Activated CD8-positive, alpha-beta memory T cell treated with anti-CD3 and anti-CD28 coated beads, Interleukin-2, amount 50 U/mL, for 1 hour (primary cell): Measurements from ENCODE around the gene RPLP2.

Source experiments
- DNase-seq: peaks from one replicate; pipeline ENCODE4 v3.0.0-alpha.2; 2020; ENCODE audit errors: extremely low read depth

RPLP2 gene

DNA sequence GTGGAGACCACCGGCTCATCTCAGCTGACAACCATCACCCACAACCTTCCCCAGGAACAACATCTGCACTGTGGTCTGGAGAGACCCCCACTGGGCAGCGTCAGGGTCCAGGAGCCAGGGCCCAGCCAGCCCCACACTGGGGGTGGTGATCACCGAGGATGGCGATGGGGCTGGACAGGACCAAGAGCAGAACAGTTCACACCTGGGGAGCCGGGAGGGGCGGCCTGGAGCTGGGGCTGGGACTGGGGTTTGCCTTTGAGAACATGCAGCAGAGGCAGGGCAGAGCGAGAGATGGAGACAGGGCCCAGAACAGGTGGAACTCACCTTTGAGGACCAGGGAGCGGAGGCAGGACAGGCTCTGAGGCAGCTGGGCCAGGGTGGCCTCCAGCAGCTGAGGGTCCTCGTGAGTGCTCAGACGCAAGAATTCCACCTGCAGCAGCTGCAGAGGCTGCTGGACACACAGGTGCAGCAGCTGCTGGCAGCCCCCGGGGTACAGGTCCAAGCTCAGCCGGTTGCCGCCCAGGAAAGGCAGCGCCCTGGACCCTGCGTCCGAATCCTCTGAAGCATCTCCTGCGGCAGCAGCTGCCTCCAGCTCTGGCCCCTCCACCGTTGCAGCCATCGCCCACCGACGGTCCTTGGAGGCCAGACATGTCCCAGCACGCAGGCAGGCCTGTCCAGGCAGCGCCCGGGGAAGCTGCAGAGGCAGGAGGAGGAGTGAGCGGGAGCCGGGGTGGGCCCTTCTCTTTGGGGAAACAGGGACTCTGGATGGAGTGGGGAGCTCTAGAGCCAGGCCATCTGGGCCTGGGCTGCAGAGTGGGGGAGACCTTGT, 5.8 kb upstream of the RPLP2 start:
- DNase-seq, result no peak

DNA sequence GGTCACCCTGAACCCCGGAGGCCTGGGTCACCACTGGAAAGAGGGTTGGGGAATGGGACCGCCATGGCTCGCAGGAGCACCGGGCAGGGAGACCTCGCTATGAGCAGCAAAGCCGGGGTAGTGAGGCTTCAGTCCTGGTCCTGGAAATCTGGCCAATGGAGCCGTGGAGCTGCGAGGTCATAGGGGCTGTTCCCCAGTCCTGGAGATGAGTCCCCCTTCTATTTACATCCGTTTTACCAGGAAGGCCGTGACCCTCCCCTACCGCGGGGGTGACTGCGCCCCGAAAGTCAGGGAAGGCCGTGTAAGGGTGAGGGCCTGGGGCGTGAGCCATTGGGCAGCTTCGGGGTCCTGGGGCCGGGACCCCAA, 5.2 kb upstream of the RPLP2 start:
- no peak for DNase-seq

DNA sequence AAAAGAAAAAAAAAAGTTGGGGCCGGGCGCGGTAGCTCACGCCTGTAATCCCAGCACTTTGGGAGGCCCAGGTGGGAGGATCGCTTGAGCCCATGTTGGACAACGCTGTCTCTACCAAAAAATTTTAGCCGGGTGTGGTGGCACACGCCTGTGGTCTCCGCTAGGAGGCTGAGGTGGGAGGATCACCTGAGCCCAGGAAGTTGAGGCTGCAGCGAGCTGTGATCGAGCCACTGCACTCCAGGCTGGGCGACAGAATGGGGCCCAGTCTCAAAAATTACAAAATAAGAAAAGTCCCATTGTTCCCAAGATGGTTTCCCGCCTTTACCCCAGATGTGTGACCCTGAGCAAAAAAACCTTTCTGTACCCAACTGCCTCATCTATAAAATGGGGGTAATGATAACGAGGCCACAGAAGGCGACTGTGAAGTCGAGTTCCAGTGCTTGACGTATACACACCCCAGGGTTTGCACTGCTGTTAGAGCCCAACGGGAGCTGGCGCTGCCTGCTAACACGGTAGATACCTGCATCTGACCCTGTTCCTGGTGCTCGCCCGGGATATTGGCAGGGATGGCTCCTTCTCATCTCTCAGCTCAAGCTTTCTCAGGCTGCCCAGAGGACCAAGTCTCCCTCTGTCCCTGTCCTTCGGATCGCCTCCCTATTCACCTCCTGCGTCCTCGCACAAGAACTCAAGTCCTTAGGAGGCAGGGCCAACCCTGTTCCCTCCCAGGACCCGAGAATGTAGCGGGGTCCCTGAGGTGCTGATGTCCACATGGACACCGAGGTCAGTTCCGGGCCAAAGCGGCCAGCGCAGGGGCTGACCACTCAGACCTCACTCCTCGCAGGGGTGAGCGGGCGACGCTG, 1.1 kb upstream of the RPLP2 start:
- DNase-seq, result no peak

DNA sequence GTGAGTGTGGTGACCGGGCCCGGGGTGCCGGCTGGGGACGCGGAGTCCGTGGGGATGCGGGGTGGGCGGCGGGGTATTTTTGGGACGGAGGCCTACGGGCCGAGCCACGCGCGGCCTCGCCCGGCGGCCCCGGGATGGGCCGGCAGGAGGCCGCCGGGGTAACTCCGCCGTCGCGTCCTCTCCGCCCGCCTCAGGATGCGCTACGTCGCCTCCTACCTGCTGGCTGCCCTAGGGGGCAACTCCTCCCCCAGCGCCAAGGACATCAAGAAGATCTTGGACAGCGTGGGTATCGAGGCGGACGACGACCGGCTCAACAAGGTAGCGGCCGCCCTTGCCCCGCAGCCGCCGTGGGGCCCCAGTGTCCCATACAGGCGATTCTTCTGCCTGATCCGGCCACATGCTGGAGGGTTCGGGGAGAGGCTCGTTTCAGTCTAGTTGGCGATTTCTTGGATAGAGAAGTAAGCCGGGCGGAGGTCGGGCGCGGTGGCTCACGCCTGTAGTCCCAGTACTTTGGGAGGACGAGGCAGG, 337 bp downstream of the RPLP2 start:
- DNase-seq, result no peak

DNA sequence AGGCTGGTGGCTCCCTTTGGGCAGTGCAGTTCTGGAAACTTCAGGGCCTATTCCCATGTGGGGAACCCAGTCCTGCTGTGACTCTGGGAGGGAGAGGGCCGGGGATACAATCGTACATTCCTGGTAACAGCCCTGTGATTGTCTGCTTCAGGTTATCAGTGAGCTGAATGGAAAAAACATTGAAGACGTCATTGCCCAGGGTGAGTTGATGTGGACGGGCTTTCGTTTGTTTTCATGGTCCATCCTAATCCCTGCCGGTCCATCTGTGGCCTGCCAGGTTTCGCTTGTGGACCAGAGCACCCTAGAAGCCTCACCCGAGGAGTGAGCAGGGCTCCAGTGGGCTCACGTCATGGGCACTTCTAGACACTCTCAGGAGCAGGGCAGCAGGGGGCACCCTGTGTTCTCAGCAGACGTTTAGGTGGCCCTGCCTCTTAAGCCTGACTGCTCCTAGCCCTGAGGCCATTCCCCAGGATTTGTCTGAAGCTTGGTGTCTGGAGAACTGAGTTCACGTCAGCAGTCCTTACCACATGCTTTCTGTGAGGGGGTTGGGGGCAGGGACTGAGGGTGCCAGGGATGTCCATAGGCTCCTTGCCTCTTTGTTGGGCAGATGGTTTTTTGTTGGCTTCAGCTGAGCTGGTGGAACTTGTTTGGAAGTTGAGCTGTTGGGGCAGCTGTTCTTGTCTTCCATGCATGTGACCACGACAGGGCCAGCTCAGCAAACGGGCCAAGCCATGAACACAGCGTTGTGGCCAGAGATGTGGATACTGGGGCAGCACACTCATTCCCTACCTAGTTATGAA, 1.9 kb downstream of the RPLP2 start:
- DNase-seq, result no peak

DNA sequence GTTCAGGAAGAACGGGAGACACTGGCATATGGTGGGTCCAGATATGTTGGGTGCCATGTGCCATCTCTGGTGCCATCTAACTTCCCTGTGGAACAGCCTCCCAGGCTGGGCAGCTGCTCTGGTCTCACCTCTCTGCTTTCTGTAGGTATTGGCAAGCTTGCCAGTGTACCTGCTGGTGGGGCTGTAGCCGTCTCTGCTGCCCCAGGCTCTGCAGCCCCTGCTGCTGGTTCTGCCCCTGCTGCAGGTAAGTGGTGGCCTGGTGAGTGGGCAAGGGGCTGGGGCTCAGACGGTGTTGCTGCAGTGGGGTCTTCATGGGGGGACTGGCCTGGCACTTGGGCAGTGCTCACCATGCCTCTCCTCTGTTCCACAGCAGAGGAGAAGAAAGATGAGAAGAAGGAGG, 2.6 kb downstream of the RPLP2 start:
- no peak for DNase-seq

DNA sequence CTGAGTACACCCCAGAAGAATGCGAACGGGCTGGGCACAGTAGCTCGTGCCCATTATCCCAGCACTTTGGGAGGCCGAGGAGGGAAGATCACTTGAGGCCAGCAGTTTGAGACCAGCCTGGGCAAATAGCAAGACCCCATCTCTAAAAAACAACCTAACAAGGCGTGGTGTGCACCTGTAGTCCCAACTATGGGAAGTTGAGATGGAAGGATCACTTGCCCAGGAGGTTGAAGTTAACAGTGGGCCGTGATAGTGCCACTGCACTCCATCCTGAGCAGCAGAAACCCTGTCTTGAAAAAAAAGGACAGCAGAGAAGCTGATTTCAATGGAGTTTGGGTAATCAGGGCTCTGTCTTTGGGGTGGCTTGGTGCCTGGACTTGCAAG, 3.3 kb downstream of the RPLP2 start:
- DNase-seq, result no peak

DNA sequence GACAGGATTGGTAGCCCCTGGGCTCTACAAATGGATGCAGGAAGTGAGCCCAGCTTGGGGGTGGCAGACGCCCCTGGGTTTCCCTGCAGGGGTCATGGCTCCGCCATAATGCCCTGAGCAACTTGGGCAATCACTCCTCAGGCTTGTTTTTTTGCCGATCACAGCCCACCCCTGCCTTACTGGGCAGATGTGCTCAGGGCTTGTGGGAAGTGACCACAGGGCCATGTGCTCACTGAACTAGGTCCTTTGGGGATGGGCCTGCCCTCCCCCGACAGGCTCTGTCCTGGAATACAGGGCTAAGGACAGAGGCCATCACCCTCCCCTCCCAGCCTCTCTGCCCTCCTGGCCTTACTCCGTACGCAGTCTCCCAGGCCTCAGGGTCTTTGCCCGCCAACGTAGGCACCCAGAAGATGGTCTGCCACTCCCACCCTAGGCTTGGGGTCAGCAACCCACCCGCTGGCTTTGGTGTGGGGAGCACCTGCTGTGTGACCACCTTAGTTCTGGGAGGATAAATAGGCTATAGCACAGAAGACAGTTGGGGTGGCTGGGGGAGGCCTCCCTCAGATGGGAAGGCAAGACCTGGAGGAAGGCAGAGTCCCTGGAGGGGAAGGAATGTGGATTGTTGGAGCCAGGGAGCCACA, 3.8 kb downstream of the RPLP2 start:
- no peak for DNase-seq

DNA sequence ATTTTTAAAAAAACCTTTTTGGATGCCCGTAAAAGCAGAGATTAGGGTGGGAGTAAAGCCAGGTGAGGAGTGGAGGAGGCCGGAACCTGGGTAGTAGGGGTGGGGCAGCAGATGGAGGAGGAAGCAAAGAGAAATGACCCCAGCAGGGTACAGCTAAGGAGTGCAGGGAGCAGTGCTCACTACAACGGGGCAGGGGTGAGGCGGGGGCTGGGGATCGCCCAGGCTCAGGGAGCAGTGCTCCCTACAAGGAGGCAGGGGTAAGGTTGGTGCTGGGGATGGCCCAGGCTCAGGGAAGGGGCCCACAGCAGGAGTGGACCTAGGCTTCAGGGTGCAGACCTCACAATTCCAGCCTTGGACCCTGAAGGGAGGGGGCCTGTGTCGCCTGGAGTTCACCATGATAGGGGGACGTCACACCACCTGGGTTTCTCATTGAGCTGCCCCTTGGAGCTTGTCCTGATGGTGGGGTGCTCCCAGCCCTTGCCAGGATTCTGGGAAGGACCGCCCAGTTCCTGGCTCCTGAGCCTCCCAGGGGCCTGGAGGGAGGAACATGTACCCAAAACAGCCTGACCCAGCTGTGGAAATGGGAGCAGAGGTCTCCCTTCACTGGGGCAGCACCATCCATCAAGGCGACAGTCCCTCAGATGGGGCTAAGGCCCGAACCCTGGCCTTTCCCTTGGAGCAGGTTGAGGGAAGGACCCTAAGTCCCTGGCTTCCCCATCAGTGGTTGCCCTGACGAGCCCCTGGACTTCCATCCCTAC, 6.1 kb downstream of the RPLP2 start:
- DNase-seq, result no peak

DNA sequence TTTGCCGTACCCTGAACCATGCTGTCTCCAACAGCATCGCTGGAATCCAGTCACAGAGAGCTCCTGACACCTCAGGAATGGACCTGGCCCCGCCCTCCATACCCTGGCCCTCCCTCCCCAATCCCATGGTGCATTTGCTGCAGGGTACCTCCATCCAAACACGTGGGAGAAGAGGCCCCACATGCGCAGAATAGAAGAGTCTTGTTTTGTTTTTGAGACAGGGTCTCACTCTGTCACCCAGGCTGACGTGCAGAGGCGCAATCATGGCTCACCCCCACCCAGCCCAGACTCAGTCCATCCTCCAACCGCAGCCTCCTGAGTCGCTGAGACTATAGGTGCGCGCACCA, 6.6 kb downstream of the RPLP2 start:
- no peak for DNase-seq

DNA sequence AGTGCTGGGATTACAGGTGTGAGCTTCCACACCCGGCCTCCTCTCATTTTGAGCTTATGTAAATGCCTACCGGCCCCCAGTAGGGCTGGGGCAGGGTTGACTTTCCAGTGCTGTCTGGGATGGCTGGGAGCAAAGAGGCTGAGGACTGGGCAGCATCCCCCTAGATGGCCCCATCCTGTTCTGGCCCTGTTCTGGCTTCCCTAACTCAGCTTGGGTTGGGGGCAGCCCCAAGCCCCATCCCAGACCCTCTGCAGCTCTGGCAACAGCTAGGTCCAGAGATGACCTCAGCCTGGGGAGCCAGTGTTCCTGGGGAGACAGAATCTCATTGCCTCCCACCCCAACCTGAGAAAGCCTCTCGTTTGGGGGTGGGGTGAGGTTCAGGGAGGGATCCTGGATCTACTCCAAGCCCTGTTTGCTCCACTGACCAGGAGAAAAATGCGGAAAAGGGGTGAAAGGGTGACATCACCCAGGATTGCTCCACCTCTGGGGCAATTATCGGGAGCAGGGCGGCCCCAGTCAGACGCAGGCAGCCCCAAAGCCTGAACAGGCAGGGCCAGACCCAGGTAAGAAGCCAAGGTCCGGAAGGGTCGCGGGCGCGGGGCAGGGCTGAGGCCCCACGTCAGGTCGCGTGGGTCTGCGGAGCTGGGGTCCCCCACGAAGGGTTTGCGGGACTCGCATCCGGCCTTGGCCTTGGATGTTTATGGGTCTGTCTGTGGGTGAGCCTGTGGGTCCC, 8.8 kb downstream of the RPLP2 start, which contains the start of gene PNPLA2:
TSS of gene PNPLA2 (plus strand) at position 519 of the 733 bp plus-strand sequence. CDS start 805 bp downstream, outside the sequence.
- no peak for DNase-seq

DNA sequence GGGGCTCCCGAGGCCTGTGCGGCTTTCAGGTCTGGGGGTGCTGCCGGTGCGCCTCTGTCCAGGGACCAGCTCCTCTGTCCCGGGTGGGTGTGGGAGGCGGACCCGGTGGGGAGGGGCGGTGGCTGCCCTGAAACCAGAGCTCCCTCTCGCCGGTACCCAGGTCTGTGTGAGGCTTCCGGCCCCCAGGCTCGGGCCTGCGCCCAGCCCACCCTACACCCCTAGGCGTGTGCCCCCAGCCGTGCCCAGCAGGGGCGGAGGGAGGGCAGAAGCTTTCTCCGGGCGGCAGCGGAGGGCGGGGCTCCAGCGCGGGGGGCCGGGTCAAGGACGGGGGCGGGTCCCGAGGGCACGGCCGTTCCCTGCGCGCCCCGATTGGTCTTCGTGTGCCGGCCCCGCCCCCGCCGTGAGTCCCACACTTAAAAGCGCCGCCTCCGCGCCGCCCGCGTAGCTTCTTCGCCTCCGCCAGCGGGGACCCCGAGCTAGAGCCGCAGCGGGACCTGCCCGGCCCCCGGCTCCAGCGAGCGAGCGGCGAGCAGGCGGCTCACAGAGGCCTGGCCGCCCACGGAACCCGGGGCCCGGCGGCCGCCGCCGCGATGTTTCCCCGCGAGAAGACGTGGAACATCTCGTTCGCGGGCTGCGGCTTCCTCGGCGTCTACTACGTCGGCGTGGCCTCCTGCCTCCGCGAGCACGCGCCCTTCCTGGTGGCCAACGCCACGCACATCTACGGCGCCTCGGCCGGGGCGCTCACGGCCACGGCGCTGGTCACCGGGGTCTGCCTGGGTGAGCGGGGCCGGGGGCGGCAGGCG, 9.6 kb downstream of the RPLP2 start:
- peak; percentile 70 for DNase-seq

DNA sequence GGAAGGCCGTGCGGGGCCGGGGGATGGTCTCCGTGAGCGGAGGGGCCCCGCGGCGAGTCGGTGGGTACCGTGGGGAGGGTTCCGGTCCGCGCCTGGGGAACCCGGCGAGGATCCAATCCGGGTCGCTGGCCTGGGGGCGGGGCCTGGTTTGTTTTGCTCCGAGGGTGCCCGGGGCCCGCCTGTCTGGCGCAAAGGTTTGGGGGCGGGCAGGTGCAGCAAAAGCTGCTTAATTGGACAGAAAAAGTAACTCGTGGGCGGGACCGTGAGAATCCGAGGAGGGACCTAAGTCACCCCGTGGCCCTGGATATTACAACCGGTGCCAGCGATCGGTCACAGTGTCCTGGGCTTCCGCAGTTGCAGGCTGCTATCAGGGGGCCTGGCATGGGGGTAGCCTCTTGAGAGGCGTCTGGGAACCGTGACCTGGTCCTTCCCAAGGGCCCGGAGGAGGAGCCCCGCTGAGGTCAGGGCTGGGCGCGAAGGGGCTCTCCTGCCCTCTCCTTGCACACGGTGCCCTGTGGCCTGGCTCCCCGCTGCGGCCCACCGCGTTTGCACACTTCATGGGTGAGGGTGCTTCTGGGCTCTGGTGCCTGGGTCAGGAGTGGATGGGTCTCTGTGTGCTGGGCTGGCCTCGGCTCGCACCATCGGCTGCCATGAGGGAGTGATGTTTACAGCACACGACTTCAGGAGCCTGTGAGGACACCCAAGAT, 10.3 kb downstream of the RPLP2 start:
- DNase-seq, result peak; percentile 90

DNA sequence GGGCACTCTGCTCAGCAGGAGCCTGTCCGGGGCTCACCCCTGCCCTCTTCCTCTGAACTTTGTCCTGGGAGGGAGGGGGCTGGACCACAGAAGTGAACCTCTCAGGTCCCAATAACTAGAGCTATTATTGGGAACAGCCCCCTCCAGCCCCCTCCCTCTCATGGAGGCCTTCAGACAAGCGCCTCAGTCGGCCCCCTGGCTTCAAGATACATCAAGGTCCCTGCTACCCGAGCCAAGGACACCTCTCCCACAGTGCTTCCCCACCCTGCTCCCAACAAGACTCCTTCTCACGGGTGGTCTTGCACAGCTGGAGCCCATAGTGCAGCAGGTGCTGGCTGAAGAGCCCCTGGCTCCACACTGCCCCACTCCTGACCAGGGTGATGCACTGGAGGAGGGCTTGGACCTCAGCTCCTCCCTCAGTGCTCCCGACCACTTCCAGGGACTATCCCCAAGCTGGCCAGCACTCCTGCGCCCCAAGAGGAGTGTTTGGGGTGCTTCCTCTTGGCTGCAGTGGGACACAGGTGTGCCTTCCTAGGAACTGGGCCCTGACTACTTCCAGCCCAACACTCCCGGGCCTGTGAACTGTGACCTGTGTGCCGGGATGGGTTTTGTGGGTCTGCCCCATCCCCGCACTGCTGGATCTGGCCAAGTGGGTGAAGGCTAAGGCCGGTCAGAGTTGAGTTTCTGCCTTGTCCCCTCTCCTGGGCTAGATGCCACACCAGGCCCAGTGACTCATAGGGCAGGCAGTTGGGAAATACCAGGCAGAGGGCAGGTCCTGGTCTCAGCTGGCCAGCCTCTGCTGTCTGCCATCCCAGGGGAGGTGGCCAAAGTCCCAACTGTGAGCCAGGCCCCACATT, 11.1 kb downstream of the RPLP2 start:
- DNase-seq, result no peak

DNA sequence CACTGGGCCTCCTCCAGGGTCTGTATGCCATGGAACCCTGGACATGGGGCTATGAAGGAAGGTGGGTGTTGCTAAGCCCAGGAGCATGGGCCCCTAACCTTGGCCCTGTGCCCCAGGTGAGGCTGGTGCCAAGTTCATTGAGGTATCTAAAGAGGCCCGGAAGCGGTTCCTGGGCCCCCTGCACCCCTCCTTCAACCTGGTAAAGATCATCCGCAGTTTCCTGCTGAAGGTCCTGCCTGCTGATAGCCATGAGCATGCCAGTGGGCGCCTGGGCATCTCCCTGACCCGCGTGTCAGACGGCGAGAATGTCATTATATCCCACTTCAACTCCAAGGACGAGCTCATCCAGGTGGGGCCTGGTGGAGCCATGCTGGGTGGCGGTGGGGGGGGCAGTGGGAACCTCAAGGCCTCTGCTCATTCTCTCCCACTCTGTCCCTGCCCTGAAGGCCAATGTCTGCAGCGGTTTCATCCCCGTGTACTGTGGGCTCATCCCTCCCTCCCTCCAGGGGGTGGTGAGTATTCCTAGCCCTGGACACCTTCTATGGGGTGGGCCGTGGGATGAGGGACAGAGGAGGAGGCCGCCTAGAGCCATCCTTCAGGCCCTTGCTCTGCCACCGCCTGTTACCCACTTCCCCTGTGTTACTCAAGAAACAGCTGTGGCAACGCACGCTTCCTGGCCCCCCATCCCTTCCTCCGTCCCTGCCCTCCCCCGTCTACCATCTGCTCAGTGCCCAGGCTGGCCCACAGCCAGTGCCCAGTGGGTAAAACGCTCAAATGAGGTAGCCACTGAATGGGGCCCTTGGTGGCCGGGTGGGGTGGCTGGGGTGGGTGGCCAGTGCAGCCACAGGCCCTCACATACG, 12.0 kb downstream of the RPLP2 start:
- DNase-seq, result no peak

DNA sequence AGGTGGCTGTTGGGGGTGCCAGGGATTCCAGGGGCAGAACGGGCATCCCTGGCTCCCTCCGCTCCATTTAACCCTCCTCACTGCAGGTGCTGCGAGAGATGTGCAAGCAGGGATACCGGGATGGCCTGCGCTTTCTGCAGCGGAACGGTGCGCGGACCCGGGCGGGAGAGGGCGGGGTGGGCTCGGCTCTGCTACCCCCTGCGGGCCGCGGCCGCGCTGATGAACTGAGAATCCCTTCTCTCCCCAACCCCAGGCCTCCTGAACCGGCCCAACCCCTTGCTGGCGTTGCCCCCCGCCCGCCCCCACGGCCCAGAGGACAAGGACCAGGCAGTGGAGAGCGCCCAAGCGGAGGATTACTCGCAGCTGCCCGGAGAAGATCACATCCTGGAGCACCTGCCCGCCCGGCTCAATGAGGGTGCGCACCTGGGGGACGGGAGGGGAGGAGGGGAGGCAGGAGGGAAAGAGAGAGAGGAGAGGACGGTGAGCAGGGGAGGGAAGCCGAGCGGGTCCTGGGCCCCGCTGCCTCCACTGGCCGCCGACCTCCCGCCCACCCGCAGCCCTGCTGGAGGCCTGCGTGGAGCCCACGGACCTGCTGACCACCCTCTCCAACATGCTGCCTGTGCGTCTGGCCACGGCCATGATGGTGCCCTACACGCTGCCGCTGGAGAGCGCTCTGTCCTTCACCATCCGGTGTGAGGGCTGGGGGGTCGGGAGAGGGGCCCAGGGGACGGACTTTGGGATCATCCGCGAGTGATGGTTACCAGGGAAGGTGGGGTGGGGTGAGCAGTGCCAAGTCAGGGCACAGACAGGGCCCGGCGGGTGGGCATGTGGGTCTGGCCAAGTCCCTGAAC, 13.9 kb downstream of the RPLP2 start:
- DNase-seq, result no peak
